ENCODE data around the gene CRYBB3.
"Not testable (repeated sequence)": the region's sequence is repeated elsewhere in the genome, so short reads cannot be mapped to it uniquely, and the experiment has no call there.

Gene CRYBB3

DNA sequence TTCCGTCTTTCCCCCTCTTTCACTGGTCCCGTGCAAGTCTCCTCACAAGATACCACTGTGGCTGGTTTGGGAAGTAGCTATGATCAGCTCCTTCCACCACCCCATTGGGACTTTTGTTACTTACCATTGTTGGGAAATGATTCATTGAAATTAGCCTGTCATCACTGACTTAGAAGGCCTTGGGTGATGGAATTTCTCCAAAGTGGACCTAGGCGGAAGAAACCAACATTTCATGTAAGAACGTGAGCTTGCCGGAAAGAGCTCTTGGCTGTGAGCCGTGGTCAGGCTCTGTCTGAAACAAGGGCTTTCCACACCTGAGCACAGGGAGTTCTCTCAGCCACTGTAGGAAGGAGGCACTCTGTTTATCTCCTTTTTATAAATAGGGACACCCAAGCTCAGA, 23.5 kb upstream of the CRYBB3 start:
- no peak for DNase-seq

DNA sequence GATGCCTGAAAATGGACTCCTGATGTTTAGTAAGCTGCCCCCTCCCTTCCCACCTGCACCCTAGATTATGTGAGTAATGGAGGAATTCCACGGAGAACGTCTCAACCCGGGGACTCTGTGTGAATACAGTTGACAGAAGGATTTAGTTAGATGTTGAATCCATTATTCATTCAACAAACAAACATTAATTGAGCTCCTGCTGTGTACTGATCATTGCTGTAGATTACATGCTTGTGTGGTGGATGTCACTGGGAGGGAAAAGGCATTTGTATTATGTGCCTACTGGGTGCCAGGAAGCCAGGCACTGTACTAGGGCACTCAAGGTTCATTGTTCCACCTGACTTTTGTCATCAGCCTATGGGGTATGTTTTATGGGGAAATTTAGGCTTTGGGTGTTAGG, 22.9 kb upstream of the CRYBB3 start:
- no peak for DNase-seq

DNA sequence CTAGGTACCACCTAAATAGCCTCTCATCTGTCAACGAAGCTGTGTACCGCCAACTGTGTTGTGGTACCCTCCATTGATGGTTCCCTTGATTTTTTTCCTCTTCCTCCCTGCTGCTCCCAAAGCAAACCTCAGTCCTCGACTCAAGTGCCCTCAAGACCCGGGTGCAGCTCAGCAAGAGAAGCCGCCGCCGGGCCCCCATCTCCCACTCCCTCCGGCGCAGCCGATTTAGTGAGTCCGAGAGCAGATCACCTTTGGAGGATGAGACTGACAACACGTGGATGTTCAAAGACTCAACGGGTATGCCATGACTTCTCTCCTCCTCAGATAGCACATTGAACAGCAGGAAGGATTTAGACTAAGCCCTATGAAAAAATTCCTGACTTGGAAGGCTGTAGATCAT, 22.4 kb upstream of the CRYBB3 start:
- no peak for DNase-seq

DNA sequence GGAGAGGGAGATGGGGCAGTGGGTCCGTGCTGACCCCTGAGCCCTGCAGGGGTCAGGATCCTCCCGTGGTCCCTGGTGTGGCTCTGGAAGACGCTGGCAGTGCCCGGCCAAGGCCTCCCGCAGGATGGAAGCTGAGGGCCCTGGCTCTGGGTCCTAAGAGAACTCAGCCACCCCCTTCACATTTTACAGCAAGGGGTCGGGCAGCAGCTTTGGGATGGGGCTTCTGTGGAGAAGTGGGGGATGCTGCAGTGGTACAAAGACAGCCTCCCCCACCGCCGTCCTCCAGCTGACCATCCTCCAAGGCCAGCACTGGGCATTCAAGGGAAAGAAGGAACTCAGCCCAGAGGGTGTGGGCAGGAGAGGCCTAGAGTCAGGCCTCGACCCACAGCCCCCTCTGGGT, 21.8 kb upstream of the CRYBB3 start:
- no peak for DNase-seq

DNA sequence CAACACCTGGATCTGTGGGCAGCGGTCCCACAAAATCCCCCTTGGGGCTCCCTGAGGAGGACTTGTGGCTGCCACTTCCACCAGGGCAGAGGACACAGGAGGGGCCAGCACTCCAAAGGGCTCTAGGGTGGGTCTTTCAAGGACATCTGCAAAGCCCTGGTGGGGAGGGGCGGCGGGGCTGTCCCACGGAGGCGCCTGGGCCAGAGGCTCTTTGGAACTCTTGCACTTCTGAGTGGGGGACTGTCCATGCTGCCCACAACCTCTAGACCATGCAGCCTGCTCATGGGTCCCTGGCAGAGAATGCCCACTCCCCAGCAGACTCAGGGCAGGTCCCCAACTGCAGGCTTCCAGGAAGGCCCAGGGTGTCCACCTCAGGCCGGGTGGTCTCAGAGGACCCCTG, 21.3 kb upstream of the CRYBB3 start:
- DNase-seq: not testable (repeated sequence)

DNA sequence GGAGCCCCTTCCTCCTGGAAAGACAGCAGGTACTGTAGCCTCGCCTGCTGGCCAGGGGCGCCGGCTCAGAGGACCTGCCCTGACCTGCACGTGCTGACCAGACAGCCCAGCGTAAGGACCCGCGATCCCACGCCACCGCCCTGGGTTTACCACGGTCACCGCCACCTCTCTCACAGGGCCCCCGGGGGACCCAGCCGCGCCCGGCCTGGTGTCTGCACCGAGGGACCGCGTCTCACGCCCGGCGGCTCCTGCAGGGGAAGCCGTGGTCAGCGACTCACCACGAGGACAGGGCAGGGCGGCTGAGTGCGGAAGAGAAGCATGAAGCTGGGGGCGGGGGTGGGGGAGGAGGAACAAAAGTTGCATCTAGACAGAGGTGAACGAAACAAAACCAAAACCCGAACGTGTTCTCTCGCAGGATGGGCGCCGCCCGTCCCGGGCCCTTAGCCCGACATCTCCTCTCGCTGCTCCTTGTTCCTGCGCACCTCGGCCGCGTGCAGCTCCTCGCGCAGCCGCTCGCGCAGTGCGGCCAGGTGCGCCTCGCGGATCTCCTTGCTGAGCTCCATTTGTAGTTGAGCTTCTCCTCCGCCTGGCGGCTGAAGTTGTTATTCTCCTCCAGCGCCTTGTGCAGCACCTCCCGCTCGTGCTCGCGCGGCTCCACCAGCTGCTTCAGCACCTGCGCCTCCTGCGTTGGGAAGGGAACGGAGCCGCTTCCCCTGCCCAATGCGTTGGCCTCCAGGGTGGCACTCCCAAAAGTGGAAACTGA, 20.6 kb upstream of the CRYBB3 start:
- DNase-seq: not testable (repeated sequence)

DNA sequence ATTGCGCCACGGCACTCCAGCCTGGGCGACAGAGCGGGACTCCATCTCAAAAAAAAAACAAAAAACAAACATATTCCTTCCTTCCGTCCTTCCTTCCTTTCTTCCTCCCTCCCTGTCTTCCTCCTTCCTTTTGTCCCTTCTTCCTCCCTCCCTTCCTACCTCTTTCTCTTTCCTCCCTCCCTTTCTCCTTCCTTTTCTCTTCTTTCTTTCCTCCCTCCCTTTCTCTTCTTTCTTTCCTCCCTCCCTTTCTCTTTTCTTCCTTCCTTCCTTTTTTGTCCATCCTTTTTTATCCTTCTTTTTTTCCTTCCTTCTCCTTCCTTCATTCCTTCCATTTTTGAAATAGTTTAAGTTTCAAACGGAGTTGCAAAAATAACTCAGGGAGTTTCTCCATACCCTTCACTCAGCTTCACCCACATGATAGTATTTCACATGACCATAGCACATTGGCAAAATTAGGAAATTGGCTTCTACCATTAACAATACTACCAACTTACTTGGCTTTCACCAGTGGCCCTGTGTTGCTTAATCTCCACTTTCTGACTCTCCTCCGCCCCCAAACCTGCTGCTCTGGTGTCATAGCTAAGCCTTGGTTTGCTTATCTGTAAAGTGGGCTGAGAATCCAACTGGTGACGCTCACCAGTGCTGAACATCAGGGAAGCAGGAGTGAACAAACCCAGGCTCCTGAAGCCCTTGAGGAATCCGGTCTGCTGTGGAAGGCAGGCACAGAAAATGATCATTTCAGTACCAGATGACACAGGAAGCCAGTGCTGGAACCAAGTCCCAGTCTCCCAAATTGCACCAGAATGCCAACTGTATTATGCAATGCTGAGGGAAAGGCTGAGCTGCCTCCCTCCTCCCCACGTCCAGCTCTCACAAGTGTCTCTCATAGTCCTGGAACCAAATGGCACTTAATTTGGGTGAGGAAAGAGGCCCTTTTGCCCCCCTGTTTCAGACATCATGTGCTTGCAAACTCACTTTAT, 17.2 kb upstream of the CRYBB3 start:
- no peak for DNase-seq

DNA sequence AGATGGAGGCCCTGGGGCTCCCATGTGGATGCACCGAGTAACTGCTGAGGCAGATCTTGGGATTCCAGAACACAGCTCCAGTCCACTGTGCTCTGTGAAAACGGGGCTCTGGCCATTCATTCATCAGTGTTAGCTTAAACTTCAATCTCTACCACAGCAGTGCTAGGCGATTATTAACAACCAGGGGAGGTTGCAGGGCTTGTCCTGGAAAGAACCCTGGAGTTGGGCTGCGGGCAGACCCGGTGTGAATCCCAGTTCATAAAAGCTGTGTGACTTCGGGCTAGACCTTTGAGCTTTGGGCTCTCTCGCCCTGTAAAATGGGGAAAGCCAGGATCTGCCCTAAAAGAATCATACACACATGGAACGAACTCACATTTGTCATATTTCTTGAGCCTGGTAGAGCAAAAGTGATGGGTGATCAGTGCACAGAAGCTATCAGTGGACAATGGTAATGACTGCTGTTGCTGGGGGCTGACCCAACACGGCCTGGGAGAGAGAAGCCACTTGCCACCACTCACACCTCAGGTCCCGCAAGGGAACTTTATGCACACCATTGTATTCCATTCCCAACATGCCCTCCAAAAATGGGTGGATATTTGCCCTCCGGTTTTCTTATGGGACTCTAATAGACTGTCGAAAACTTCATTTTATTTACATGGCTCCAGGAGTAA, 15.6 kb upstream of the CRYBB3 start:
- DNase-seq: no peak

DNA sequence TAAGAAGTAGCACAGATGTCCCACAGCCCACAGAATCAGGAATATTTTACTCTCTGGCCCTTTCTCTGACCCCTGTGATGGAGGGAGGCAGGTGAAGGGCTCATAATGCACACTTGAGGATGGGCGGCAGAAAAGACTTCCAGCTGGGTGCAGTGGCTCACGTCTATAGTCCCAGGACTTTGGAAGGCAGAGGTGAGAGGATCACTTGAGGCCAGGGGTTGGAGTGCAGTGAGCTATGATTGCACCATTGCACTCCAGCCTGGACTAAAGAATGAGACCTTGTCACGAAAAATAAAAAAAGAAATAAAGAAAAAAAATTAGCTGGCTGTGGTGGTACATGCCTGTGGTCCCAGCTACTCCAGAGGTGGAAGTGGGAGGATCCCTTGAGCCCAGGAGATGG, 13.5 kb upstream of the CRYBB3 start:
- no peak for DNase-seq

DNA sequence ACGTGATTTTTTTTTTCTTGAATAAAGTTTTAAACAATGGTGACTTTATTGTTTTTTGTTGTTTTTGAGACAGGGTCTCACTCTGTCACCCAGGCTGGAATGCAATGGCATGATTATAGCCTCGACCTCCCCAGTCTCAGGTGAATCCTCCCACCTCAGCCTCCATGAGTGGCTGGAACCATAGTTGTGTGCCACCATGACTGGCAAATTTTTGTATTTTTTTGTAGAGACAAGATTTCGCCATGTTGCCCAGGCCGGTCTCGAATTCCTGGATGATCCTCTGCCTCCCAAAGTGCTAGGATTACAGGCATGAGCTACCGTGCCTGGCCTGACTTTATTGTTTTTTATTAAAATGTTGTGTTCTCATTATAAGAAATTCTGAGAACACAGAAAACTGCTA, 12.2 kb upstream of the CRYBB3 start:
- no peak for DNase-seq

DNA sequence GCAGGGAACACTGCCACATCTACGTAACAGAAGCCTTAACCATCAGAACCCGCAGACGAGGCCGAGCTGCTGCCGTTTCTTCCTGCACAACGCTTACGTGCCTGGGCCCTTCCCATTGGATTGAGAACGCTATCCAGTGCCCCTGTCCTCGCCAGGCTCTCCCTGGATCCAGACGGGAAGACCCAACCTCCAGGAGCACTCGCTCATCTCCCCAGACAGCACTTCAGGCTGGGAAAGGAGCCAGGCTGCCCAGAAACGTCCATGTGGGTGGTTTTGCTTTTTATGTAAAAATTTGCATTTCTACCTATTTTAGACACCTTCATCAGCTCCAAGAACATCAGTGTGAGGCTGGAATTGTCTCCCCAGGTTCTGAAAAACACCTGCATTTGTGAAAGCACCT, 7.3 kb upstream of the CRYBB3 start:
- DNase-seq: no peak

DNA sequence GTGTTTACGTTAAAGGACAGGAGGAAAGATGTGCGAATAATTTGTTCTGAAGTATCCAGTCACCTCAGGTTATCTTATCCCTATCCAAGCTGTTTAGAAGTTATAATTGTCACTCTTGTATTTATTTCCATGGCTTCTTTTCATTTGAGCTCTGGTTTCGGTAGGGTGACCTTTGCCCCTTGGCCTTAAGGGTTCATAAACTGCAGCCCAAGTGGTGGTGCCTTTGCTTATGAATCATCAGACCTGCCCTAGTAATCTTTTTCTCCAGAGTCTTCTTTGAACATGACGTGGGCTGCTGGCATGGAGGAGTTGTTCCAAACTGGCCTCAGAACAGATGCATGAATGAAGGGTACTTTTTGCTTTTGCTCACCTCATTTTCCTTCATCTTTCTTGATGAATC, 6.5 kb upstream of the CRYBB3 start:
- no peak for DNase-seq

DNA sequence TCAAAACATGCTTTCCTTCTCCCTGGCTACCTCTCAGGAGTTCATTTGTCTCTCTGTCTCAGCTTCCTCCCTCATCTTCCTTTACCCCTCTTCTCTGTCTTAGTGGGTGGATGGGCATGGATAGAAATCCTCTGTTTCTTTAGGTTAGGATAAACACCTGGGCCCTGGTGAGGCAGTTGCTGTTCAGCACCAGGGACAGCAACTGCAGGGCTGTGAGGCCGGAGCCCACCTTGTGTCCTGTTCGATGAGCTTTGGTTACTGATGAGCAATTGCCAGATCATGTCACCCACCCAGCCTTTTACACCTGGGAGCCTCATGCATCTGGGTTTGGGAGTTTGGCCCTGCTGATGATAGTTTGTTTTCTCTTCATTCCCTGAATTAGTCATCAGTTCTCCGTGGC, 6.1 kb upstream of the CRYBB3 start:
- no peak for DNase-seq

DNA sequence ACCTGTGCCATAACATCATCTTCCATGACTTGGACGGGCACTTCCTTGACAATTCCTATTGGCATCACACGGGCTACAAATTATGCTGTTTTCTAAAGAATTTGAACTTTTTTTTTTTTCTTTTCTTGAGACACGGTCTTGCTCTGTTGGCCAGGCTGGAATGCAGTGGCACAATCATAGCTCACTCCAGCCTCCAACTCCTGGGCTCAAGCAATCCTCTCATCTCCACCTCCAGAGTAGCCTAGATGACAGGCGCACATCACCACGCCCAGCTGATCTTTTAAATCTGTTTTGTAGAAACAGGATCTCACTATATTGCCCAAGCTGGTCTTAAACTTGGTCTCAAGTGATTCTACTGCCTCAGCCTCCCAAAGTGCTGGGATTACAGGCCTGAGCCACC, 3.3 kb upstream of the CRYBB3 start:
- DNase-seq: no peak

DNA sequence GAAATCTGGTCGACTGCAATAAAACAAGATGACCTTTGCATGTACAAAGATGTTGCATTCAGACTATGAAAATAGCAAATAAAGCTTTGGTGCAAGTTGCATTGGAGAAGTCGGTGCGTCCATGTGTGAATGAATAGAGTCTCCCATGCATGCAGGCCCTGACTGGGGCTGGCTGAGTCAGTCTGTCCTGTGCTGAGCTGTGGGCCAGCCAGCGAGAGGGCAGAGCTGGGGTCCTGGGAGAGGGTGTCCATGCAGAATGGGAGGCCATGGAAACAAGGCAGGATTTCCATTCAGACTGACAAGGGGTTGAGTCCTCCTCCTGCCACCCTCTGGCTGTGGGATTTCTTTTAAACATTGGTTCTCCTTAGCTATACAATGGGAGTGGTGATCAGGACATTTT, 2.3 kb upstream of the CRYBB3 start:
- DNase-seq: no peak

DNA sequence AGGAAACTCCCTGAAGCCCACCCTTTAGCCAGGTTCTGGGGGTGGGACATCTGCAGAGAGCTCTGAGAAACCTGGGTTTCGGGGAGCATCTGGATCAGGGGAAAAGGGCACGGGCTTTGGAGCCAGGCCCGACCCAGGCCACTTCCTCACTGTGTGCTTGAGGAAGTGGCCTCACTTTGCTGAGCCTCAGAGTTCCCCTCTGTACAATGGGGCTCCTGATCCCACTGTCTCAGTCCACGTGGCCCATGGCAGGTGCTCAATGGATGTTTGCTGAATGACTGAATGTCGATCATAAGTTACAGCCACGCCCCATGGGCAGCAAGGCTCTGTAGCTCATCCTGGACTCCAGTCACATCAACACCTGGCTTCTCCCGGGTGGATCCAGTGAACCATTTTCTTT, 1.3 kb downstream of the CRYBB3 start:
- DNase-seq: no peak

DNA sequence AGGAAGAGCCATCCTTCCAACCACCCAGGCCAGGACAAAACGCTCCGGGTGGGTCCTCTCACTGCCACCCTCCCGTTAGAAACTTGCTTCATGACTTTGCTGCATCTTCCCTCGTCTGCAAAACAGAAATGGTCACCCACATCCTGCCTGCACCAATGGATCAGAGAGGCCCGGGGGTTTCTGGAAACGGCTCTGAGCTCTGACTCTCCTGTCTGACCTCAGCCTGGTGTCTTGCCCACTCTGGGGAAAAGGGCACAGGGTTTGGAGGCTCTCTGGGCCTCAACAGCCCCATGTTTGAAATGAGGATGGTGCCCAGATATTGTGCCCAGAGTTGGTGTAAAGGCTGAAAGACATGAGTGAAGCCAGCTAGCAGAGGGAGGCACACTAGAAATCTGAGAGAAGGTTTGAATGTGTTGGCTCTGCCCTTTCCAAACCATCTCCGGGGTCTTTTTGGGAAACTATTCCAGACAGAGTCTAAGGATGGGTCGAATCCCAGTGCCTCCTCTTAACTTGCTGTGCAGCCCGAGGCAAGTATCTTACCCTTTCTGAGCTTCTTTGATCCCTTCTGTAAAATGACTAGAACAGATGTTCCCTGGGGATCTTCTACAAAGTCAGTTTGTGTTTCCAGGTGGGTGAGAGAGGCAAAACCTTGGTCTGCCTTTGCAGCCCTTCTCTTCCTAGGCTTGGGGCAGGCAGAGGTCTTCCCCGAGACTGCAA, 2.1 kb downstream of the CRYBB3 start:
- no peak for DNase-seq

DNA sequence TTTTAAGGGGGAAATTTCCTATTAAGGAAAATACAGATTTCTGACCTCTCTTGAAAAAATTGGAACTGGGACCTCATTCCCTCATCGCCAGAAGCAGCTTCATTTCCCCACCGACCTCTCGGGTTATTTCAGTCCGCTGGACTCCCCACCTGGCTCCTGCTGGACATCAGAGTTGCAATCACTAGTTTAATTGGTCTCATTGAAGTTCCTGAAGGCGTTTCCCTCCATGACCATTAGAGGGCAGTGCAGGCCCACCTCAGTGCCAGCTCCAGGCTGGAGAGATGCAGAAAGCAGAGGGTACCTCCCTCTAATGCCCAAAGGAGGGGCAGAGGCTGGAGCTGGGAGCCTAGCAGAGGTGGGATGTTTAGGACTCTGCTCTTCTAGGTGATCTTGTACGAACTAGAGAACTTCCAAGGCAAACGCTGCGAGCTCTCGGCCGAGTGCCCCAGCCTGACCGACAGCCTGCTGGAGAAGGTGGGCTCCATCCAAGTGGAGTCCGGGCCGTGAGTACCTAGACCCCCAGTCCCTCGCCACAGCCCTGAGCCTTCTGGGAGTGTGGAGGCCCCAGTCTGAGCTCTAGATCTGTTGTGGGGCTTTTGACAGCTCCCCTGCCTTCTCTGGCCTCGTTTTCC, 2.7 kb downstream of the CRYBB3 start:
- DNase-seq: peak; percentile 30 to 34

DNA sequence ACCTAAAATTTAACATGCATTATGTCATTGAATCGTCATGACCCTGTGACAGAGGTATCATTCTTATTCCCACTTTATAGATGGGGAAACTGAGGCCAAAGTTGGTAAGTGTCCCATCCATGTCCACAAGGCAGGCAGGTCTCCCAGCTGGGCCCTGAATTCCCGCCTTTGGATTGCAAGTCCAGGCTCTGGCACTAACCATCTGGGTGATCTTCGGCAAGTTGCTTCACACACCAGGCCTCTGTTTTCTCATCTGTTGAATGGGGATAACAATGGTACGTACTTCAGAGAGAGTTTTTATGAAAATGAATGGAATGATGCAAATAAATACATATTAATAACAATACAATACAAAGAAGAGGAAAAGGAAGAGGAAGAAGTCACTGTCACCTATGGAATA, 3.4 kb downstream of the CRYBB3 start:
- DNase-seq: no peak

DNA sequence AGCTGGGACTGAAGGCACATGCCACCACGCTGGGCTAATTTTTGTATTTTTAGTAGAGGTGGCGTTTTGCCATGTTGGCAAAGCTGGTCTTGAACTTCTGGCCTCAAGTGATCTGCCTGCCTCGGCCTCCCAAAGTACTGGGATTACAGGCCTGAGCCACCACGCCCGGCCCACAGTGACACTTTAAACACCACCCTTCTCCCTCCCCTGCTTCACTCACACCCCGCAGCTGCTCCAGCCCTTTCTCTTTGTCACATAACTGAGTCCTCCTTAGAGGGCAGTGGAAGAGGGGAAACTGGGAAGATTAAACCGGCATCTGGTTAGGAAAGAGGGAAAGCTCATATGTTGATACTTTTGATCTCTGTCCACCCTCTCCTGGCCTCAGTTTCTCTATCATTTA, 4.9 kb downstream of the CRYBB3 start:
- DNase-seq: not testable (repeated sequence)

DNA sequence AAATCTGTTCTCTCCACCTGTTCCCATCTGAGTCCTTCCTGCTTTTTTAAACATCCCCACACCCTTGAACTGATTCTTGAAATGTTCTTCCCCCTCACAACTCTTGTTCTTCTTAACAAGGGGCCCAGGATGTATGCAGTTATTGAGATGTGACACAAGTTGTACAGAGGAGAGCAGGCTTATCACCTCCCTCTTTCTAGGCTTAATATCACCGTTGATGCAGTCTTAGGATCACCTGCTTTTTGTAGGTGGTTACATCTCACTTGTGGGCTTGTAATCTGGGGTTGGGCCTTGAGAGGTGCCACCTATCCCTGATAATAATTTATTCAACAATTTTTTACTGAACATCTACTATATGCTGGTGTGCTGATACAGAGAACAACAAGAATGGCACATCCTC, 6.2 kb downstream of the CRYBB3 start:
- DNase-seq: no peak

DNA sequence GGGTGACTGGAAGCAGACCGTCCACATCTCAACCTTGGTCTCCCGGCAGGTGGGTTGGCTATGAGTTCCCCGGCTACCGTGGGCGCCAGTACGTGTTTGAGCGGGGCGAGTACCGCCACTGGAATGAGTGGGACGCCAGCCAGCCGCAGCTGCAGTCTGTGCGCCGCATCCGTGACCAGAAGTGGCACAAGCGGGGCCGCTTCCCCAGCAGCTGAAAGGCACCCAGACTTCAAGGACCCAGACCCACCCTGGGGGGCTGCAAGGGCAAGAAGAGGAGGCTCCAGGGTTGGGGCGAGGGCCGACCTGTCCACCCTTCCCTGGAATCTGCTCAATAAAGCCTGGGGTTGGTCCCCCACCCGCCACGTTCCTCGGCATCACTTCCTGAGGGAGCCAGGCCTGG, 7.3 kb downstream of the CRYBB3 start:
- DNase-seq: no peak
